Measurements from ENCODE around the gene ALKBH6.

The ALKBH6 gene

DNA sequence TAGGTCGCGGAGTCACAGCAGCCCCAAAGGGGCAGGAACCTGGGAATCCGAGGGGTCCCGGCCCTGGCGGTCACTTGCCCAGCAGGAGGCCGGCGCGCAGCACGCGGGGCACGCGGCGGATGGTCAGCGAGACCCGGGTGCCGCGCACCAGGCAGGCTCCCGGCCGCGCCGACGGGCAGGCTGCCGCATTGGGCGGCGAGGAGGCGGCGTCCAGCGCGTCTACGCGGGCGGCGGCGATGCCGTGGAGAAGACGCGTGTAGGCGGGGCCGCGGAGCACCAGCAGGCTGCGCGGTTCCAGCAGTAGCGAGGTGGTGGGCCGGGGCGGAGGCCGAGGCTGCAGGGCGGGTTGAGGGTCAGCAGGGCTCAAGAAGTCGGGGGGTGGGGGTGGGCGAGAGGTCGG, 4.8 kb downstream of the ALKBH6 start:
- TF ChIP-seq, protein P1, sequence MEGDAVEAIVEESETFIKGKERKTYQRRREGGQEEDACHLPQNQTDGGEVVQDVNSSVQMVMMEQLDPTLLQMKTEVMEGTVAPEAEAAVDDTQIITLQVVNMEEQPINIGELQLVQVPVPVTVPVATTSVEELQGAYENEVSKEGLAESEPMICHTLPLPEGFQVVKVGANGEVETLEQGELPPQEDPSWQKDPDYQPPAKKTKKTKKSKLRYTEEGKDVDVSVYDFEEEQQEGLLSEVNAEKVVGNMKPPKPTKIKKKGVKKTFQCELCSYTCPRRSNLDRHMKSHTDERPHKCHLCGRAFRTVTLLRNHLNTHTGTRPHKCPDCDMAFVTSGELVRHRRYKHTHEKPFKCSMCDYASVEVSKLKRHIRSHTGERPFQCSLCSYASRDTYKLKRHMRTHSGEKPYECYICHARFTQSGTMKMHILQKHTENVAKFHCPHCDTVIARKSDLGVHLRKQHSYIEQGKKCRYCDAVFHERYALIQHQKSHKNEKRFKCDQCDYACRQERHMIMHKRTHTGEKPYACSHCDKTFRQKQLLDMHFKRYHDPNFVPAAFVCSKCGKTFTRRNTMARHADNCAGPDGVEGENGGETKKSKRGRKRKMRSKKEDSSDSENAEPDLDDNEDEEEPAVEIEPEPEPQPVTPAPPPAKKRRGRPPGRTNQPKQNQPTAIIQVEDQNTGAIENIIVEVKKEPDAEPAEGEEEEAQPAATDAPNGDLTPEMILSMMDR (IDR thresholded peaks at IDR 0.05), result no peak

DNA sequence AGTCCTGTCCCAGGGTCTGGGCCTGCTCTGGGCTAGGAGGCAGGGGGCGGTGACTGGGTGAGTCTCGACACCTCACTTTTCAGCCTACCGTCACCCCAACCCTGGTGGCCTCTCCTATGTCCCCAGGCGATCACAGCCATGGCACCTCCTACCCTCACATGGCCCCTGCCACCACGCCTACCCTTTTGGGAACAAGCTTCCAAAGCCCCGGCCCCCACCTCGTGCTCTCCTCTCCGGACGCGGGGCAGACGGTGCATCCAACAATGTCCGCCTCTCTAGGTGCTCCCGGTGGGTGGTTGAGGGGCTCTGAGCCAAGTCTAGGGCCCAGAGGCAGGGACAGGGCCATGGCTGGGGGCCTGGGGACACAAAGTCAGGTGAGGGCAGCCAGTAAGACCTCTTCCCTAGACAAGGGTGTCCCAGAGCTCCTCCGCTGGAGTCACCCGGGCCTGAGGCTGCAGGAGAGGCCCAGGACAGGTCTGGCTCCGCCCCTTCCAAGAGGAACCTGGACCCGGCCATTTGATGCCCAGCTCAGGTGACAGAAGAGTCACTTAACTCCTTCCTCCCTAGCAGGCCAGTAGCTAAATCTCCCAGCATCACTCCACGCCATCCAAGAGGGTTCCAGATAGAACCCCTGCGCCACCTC, 5.6 kb downstream of the ALKBH6 start, which contains the start of gene SYNE4:
TSS of gene SYNE4 (minus strand) at position 478 of the 643 bp plus-strand sequence. CDS start at position 346, 132 bp downstream.
- TF ChIP-seq, protein P1 (IDR thresholded peaks at IDR 0.05), result no peak

DNA sequence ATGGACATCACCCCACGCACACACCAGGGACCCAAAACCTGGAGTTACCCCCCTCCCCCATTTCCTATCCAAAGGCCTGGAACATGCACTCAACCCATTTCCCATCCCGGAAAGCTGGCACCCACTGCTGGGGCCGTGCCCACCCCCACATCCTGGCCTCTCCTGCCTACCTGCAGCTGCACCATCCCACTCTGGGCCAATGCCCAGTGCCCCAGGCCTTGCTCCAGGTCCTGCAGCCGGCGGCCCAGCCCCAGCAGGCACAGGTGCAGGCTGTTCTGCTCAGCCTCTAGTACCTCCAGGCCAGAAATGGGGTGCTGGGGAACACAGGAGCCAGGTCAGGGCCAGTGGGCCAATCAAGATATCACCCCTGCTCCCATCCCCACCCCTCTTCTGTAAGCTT, 7.1 kb downstream of the ALKBH6 start:
- TF ChIP-seq, protein P1 (IDR thresholded peaks at IDR 0.05), result no peak

DNA sequence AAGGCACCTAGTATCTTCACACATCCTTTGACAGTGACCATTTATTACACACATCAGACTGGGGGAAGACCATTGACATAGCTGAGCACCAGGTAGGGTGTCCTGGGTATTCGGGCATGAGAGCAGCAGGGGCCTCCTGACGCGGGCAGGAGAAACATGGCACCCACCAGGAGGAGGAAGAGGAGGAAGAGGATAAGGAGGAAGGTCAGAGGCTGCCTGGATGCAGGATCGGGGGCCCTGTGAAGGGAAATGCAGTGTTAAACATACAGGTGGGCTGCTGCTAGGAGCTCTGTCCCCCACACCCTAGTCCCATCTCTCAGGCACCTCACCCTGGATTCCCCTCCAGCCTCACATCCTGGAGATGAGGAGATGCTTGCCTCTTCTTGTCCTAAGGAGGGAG, 10.7 kb downstream of the ALKBH6 start:
- TF ChIP-seq, protein P1 (IDR thresholded peaks at IDR 0.05), result no peak

DNA sequence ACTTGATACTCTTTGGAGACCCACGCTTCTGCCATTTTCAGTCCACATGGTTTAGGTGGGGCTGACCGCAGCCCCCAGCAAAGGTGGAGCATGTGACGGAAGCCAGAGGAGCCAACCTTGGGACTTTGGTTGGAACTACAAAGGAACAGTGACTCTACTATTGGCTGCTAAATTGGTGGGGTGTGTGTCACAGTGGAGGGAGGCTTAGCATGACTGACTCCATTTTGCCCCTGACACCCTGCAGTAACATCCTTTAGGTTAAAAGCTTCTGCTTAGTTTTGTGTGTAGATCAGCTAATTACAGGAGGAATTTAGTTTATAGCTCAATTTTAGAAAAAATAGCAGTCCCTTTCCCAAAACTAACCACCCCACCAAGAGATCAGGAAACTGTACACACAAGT, 12.4 kb downstream of the ALKBH6 start:
- TF ChIP-seq, protein P1 (IDR thresholded peaks at IDR 0.05), result no peak

DNA sequence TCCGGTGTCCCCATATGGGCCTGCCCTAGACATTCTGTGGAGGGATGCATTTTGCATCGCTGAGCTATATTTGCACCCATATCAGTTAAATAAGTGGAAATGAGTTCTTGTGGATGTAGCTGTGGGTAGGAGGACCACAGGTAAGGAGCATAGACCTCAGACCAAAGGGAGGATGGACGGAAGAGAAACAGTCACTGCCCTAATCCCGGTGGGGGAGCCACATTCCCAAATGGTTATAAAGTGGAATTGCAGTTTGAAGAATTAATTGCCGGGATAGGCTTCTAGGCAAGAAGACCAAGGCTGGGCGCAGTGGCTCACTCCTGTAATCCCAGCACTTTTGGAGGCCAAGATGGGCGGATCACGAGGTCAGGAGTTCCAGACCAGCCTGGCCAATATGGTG, 17.2 kb downstream of the ALKBH6 start:
- TF ChIP-seq, protein P1 (IDR thresholded peaks at IDR 0.05), result no peak

DNA sequence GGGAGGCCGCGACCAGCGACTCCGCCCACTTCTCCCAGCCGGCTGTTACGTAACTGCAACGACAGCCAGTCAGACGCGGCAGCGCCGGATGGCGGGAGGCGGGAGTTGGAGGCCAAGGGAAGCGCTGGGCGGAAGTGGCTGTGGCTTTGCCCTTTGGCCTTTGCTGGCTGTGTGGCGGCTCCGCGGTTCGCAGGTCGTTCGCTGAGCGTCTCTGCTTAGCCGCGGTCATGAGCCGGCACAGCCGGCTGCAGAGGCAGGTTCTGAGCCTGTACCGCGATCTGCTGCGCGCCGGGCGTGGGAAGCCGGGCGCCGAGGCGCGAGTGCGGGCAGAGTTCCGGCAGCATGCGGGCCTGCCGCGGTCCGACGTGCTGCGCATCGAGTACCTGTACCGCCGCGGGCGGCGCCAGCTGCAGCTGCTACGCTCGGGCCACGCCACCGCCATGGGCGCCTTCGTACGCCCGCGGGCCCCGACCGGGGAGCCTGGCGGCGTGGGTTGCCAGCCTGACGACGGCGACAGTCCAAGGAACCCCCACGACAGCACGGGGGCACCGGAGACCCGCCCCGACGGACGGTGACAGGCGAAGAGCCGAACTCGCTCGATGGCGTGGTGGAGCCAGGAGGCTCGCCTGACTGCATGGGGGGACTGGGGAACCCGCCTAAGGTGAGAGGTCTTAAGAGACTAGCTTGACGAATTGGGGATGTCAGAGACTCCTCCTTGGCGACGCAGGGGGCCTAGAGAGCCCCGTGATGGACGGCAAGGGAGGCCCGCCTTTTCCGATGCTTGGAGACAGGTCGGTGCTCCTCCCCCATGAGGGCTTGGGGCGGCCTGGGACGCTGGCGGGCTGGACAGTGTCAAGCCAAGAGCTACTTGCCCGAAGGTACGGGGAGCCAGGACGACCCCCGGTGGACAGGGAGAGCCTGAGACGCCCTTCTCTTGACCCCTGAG, 18.7 kb downstream of the ALKBH6 start, which contains the start of gene SDHAF1:
TSS of gene SDHAF1 (plus strand) at position 141 of the 946 bp plus-strand sequence. CDS start at position 228, 87 bp downstream.
- TF ChIP-seq, protein P1 (IDR thresholded peaks at IDR 0.05), result no peak

All from LNCAP (cell line).